Activated CD8-positive, alpha-beta memory T cell treated with anti-CD3 and anti-CD28 coated beads, Interleukin-2, amount 50 U/mL, for 1 hour (primary cell): ENCODE data around the gene PML.

Experiments
- DNase-seq: peaks from one replicate; pipeline ENCODE4 v3.0.0-alpha.2; 2020; ENCODE audit errors: extremely low read depth

PML gene, protein sequence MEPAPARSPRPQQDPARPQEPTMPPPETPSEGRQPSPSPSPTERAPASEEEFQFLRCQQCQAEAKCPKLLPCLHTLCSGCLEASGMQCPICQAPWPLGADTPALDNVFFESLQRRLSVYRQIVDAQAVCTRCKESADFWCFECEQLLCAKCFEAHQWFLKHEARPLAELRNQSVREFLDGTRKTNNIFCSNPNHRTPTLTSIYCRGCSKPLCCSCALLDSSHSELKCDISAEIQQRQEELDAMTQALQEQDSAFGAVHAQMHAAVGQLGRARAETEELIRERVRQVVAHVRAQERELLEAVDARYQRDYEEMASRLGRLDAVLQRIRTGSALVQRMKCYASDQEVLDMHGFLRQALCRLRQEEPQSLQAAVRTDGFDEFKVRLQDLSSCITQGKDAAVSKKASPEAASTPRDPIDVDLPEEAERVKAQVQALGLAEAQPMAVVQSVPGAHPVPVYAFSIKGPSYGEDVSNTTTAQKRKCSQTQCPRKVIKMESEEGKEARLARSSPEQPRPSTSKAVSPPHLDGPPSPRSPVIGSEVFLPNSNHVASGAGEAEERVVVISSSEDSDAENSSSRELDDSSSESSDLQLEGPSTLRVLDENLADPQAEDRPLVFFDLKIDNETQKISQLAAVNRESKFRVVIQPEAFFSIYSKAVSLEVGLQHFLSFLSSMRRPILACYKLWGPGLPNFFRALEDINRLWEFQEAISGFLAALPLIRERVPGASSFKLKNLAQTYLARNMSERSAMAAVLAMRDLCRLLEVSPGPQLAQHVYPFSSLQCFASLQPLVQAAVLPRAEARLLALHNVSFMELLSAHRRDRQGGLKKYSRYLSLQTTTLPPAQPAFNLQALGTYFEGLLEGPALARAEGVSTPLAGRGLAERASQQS

DNA sequence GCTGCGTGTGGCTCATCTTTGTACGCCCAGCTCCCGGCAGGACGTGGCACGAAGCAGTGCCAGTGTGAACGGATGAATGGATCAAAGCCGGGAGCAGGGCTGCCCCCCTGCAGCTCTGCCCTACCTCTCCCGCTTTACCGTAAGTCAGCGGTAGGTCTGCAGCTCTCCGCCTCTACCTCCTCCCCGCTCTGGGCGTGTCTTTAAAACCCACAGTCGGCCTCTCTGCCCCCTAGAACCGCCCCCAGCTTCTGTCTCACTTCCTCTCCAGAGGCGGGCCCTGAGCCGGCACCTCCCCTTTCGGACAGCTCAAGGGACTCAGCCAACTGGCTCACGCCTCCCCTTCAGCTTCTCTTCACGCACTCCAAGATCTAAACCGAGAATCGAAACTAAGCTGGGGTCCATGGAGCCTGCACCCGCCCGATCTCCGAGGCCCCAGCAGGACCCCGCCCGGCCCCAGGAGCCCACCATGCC is at the start of gene PML:
Gene PML (plus strand): TSS at position 304 of the 471 bp plus-strand sequence. CDS start 97 bp downstream, at position 401.
- DNase-seq: peak; percentile 83

DNA sequence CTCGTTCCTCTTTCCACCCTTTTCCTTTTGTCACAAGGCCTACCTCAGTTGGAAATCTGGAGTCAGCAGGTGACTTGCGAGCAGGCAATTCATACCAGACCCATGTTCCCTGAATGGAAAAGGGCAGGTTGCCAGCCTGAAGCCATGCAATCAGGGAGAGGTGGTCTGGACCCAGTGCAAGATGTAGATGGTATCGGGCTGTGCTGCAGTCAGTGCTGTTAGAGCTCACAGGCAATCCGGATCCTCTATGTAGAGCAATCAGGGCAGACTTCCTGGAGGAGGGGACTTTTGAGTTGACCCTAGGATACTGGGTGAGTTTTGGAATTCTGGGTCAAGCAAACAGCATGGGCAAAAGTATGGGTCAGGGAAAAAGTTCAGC is 49.4 kb upstream of the PML start:
- no peak for DNase-seq

DNA sequence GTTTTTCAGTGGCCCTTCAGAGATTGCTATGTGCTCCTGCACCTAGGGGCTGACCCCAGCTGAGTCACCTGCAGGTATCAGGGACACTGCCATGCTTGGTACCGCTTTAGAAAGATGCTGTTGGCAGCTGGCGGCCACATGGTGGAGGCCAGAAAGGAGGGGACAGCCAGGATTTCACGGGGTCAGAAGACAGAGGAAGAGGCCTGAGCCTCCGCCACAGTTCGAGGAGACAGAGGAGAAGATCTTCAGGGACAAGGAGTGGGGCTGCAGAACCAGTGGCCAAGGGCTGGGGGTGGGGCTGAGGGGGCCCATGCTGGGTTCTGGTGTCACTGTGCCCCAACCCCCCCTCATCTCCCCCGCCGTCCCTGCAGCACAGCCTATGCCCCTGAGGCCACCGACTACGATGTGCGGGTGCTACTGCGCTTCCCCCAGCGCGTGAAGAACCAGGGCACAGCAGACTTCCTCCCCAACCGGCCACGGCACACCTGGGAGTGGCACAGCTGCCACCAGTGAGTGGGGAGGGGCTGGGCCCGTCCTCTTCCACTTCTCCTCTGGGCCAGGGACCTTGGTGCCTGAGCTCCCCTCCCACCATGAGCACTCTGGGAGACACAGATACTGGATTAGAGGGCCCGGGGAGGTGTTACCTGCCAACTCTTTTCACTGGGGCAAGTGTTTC is 48.3 kb upstream of the PML start:
- no peak for DNase-seq

DNA sequence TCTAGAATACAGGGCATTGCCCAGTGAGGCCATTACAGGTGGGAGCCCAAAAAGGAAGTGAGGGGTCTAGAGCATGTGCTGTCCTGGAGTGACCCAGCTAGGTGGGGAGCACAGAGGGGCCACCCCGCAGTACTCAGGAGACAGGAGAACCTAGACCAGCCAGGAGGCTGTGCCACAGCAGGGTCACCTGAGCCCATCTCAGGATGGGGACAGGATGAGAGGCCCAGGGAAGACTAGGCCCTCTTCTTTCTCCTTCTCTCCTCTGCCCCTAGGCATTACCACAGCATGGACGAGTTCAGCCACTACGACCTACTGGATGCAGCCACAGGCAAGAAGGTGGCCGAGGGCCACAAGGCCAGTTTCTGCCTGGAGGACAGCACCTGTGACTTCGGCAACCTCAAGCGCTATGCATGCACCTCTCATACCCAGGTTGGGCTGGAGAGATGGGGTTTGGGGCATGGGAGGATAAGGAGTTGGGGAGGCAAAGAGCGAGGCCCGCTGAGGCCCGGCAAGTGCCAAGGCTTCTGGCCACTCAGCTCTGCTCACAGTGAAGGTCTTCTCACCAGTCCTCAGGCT is 47.6 kb upstream of the PML start:
- no peak for DNase-seq

DNA sequence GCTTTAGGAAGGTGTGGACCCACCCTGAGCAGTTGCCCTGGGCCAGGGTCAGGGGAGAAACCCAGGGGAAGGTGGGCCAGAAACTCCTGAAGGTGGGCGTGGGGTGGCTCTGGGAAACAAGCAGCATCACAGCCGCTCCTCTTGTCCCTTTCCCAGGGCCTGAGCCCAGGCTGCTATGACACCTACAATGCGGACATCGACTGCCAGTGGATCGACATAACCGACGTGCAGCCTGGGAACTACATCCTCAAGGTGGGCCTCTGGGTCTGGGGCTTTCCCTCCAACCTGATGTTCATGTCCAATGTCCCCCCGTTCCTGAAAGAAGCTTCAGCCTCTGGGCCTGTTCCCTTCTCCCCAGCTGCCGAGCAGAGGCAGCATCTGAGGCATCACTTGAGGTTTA is 46.9 kb upstream of the PML start:
- DNase-seq: no peak

DNA sequence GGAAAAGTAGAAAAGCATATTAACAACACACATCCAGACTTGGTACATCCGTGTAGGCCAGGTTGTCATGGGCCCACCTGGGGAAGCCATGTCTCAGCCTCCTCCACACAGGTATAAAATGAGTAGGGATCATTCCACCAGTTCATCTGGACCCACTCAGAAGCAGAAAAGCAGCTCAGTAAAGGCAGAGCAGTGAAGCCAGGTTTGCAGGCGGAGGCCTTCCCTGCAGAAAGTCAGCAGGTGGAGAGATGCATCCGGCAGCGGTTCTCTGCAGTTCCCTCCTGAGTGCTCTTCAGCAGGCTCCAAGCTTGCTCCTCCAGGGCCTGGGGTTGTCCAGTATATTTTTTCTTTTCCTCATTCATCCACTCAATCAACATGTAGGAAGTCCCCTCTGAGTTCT is 46.1 kb upstream of the PML start:
- no peak for DNase-seq

DNA sequence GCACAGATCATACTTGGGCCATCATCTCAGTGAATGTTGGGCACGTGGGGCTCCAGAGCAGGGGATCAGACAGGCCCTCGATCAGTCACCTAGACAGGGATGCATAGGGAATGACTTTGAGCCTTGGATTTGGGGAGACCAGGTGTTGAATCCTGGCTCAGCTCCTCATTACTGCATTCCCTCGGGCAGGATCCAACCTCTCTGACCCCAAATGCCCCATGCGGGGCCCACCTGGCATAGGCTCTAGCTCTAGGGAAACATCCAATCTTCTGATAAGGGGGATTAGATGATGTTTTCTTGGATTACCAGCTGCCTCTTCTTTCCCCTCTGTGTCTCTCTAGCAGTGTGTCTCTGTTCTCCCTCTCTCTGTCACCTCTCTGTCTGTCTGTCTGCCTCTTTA is 45.5 kb upstream of the PML start:
- no peak for DNase-seq

DNA sequence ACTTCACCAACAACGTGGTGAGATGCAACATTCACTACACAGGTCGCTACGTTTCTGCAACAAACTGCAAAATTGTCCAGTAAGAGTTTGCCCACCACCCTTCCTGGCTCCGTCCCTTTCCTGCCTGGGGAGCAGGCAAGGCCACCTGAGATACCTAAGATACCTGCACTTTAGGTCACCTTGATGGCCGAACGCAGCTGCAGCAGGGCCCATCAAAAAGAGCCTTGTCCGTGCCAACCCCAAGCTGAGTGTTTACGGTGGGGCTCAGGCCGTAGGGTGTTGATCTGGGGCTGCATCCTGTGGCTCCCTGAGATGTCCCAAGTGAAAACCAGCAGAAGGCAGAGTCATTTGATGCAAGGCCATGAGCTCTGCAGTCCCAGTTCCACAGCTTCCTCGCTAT is 45.0 kb upstream of the PML start:
- DNase-seq: no peak

DNA sequence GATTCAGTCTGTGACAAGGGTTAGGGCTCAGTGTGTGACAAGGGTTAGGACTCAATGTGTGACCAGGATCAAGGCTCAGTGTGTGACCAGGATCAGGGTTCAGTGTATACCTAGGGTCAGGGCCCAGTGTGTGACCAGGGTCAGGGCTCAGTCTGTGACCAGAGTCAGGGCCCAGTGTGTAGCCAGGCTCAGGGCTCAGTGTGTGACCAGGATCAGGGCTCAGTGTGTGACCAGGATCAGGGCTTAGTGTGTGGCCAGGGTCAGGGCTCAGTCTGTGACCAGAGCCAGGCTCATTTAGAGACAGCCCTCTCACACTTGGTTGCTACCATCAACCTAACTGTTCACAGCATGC is 44.1 kb upstream of the PML start:
- DNase-seq: no peak

DNA sequence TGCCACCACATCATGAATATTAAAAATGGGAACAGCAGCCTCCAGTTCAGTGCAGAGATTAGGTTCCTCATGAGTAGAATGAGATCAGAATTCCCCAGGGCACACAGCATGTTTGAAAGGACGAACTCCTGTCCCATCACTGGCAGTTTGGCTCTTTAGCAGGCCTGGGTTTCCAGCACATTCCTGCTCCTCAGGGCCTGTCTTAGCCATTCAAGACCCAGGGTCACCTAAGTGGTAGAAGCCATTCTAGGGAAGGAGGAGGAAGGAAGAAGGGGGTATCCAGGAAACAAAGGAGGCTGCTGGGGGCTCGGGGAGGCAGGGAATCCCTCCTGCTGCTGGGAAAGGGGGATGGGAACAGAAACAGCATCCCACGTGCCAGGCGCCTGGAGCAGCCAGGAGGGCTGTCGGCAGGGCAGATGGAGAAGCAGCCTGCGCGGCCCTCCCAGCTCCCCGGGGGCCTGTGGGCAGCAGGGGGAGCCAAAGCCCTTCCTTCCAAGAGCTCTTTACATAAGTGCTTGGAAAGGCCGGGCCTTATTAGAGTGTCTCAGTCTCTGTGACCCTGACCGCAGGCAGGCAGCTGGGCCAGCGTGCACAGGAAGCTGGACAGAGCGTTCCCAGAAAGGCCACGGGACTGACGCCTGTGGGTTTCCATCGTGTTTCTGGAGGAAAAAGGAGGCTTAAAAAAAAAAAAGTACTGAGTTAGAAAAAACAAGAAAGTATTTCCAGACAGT is 43.5 kb upstream of the PML start:
- no peak for DNase-seq

DNA sequence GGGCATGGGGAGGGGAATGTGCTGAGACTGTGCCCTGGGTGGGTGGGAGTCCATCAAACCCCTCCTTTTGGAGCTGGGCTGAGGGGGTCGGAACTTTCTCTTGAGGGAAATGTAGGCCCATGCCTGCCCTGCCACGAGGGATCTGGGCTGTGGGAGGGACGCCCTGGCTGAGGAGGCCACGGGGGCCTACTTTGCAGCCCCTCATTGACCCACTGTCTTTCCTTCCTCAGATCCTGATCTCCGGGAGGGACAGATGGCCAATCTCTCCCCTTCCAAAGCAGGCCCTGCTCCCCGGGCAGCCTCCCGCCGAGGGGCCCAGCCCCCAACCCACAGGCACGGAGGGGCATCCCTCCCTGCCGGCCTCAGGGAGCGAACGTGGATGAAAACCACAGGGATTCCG is 42.9 kb upstream of the PML start:
- DNase-seq: no peak

DNA sequence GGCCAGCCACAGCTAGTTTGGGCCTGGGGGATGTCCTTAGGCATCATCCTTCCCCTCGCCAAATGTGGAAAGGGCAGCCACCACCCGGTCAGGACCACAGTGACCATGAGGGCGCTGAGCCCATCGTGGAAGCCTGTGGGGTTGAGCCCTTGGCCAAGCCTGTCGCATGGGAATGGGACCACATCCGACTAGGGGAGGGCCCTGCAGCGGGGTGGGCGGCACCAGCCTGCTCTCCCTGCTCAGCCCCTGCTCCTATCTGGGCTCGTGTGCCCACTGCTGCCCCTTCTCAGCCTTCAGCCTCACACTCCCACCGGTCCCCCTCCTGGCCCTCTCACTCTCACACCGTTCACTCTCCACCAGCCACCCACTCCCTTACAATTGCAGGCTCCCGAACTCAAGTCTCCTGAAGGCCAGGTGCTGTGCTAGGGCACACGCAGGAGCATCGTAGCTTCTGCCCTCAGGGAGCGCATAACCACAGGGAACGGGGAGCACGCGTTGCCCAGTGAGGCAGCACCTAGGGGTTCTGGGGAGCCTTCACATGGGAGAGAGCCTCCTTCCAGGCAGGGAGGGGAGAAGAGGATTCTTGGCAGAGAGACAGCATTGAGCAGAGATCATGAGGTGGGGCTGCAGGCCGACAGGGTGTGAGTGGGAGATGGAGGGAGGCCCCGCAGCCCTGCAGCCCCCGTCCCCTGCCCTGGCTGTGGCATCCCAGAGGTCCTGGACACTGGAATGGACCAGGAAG is 42.2 kb upstream of the PML start:
- no peak for DNase-seq

DNA sequence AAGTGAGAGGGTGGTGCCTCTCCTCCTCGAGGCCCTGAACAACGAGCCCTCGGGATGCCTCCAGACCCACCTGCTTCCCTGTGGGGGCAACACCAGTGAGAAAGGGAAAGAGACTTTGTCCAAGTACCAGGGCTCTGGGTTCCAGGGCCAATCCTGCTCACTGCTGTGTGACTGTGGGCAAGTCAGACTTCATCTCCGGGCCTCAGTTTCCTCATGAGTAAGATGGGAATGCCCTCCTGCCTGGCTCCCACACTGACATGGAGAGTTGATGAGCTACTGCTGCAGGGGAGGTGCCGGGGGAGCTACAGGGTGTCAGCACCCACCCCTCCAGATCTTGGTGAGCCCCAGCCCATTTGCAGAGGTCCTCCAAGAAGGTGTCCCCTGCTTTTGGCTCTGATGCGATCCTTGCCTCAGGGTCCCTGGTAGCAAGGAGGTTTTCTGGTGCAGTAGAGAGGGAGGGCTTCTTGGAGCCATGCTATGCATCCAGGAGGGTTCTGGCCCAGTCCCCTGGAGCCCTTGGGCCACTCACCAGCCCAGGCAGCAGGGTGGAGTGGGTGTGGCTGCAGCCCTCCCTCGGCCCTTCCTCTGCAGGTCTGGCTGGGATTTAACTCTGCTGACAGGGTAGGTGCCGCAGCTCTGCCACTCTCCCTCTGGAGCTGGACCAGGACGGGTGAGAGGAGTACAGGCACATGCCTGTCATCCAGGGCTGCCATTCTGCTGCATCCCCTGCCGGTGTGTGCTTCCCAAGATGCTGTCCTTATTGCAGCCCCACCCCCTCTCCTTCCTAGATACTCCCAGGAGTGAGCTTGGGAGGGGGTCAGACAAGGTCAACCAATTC is 41.4 kb upstream of the PML start:
- no peak for DNase-seq

DNA sequence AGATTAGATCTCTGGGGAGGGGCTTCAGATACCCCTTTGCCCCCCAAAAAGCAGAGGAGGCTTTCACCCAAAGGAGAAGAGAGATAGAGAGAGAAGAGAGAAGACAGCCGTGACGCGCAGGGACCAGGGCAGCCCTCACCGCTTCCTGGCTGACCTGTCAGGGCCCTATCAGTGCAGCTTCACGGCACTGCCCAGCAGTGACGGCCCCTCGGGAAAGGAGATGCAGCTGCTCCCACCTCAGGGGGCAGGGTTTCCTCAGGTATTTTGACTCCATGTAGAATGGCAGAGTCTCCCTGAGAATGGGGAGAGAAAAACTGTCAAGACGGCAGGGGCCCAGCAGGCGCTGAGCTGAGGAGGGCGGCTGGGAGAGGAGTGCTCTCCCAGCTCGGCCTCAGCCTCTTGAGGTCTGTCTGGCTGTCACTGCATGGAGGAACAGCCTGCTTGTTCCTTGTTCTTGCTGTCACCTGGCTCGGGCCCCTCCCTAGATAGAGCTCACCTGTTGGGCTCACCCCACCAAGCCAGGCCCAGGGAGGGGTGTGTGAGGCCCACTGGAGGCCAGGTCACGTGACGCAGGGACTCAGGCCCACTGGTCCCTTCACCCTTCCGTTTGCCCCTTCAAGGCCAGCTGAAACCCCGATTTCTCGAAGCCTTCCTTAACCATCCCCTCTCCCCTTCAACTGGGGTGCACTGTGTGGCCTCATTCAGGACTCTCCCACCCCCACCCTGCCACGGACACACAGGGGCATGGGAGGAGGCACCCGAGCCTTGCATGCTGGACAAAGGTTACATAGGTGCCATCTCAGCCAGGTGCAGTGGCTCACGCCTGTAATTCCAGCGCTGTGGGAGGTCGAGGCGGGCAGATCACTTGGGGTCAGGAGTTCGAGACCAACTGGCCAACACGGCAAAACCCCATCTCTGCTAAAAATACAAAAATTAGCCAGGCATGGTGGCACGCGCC is 40.0 kb upstream of the PML start:
- no peak for DNase-seq

DNA sequence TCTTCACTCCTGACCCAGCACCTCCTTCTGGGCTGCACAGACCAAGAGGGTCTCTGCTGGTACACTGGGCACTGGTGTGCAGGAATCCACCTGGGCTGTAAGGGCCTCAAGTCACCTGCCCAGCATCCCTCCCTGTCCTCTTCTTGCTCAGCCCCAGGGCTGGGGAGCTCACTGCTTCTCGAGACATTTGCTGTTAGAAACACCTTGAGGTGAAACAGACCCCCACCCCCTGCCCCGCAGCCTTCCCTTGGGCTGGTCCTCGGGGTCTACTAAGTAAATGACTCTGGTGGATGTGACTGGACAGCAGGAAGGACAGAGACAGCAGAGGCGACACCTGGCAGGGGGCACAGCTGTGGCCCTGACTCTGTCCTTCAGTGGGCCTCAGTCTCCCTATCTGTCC is 39.2 kb upstream of the PML start:
- no peak for DNase-seq

DNA sequence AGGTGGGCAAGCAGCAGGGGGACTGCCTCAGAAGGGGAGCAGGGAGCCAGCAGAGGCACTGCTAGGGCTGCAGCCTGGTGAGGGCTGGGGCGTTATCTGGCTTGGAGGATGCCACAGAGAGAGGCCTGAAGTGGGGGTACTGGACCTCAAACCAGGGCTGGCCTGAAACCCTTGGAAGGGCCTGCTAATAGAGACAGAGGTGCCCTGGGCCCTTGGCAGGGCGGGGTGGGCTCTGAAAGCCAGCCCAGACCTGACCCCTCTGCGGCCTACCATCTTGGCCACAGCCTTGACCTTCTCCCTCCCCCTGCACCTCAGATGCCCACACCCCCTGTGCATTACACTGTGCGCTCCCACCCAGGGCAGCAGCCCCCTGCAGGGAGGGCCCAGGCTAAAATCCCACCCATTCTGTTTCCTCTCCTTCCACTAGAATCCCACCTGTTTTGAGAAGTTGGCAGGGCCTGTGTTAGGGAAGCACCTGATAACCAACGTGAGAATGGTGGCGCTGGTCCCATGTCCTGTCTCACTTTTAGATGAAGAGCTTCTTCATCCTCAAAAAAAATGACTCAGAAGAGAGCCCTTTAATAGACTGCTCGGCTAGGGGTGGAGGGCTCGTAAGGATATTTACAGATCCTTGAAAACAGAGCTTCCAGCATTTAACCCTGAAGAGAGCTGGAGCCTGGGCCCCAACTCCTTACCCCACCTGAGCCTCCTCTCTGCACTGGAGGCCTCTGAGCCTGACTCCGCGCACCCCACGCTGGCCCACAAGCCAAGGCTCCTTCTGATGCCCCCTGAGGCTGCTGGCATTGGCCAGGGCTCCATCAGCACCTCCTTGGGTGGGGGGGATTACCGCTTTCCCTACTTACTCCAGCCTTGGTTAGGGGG is 38.4 kb upstream of the PML start:
- no peak for DNase-seq

DNA sequence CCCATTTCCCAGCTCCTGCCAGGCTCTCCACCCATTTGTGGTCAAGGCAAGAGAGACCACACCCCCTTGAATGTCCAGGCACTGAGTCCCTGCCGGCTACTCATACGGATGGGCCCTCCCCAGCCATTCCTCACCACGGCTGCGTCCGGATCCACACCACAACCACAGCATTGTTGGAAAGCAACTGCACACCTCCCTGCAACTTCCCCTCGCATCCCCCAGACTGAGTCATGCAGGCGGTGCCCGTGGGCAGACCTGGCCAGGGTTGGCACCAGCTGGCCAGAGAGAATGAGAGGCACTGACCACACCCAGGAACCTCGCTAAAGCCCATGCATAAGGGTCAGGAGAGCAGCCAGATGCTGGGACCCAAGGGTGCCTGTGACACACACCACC is 37.8 kb upstream of the PML start:
- DNase-seq: no peak

DNA sequence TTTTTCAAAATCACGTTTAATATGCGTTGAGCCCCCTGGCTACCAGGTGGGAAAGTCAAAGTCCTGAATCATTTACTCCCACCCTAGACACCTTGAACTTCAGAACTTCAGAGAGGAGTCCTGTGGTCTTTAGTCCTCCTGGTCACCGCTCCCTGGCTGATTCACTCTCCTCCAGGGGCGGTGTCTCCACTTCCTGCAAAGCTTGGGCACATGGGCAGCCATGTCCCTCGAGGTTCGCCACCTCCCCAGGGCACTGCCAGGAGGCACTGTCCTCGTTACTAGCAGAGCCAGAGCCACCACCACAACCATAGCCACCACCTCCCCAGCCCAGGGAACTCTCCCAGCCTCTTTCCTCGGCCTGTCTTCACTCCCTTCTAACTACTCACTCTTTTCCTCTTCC is 37.2 kb upstream of the PML start:
- DNase-seq: no peak
